SK-N-SH (cell line): ENCODE results near the gene ZNF30.

ENCODE experiments used
- CTCF ChIP-seq: fragments of 200-600 bp; sonication (generic); IDR thresholded peaks from 2 replicates; pipeline ENCODE4 v1.6.1; 2017; ENCODE audit warnings: antibody characterized with exemption, mild to moderate bottlenecking, moderate library complexity
- ELF1 ChIP-seq: IDR thresholded peaks from 2 replicates; pipeline ENCODE4 v1.4.0; 2012
- NFIC ChIP-seq: IDR thresholded peaks from 2 replicates; pipeline ENCODE4 v1.4.0; 2012; ENCODE audit warnings: borderline replicate concordance
- NRF1 ChIP-seq: IDR thresholded peaks from 2 replicates; pipeline ENCODE4 v1.6.1; 2012; ENCODE audit warnings: low read depth, mild to moderate bottlenecking, low read length
- RAD21 ChIP-seq: IDR thresholded peaks from 2 replicates; pipeline ENCODE4 v1.6.1; 2012; ENCODE audit warnings: mild to moderate bottlenecking, low read length
- RXRA ChIP-seq: IDR thresholded peaks from 2 replicates; pipeline ENCODE4 v1.4.0; 2012; ENCODE audit warnings: low read depth, mild to moderate bottlenecking, borderline replicate concordance
- SIN3A ChIP-seq: IDR thresholded peaks from 2 replicates; pipeline ENCODE4 v1.6.1; 2012; ENCODE audit warnings: low read depth, mild to moderate bottlenecking, low read length, moderate library complexity, borderline replicate concordance

GRCh38 chr19:34972163-34972705, 45.5 kb downstream of the ZNF30 start:
- no peak for TF ChIP-seq CTCF
- no peak for TF ChIP-seq ELF1
- no peak for TF ChIP-seq NFIC
- no peak for TF ChIP-seq RAD21
- no peak for TF ChIP-seq SIN3A
- TF ChIP-seq NRF1: no peak
- no peak for TF ChIP-seq RXRA
